Measurements from ENCODE around the gene EPB41L2. TPM values are rescaled to one million over a fixed set of nuclear protein-coding genes. Genes with fewer than 3 reads are reported as not detected.
A peak's percentile ranks its signal among the peaks of the same experiment; 100 is the strongest.

Gene EPB41L2
- total RNA-seq, 2 experiments from 2014 or later, result 9.5 to 12.3 TPM

DNA sequence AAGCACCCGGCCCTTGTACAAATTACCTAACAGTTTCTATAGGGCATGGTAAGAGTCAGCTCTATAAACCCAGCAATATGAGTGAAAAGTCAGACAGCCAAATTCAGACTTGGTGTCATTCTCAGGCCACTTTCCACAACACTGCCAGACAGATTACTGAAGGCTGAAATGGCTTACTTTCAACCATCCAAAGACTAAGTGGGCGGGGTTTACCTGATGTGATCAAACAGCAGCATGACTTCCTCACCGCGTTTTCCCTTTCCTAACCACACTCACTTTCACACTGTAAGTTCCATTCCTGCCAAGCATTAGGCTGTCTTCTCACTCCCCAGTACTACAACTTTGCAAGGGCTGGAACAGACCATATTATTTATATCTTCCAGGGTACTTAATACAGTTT, 149.9 kb downstream of the EPB41L2 start:
- no peaks in the 10 kb centered on the region for H3K27me3 ChIP-seq (ENCODE audit: control insufficient read depth in 1 of 2, insufficient read depth in 2 of 2, low read length in 2 of 2)
- DNase-seq (peak in 4 of 14 experiments; percentile 11 to 52 (median 28)), ATAC-seq (ENCODE audit: poor library complexity) (peak; percentile 54)
- ChIA-PET POLR2A (no interaction called here), CTCF (no interaction called here)
- Mint-ChIP-seq H3K36me3 (ENCODE audit: low read depth) (no peaks in the 10 kb centered on the region), H3K27me3 (no peaks in the 10 kb centered on the region), H3K4me3 (no peak overlapping the region), H3K9me3 (peaks cover 2% of the 10 kb centered on the region), H3K4me1 (ENCODE audit: low read depth) (peaks cover 12% of the 10 kb centered on the region), H3K27ac (no peak overlapping the region)
- TF ChIP-seq, protein P1, sequence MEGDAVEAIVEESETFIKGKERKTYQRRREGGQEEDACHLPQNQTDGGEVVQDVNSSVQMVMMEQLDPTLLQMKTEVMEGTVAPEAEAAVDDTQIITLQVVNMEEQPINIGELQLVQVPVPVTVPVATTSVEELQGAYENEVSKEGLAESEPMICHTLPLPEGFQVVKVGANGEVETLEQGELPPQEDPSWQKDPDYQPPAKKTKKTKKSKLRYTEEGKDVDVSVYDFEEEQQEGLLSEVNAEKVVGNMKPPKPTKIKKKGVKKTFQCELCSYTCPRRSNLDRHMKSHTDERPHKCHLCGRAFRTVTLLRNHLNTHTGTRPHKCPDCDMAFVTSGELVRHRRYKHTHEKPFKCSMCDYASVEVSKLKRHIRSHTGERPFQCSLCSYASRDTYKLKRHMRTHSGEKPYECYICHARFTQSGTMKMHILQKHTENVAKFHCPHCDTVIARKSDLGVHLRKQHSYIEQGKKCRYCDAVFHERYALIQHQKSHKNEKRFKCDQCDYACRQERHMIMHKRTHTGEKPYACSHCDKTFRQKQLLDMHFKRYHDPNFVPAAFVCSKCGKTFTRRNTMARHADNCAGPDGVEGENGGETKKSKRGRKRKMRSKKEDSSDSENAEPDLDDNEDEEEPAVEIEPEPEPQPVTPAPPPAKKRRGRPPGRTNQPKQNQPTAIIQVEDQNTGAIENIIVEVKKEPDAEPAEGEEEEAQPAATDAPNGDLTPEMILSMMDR (IDR thresholded peaks at IDR 0.05), result no peak
- no peaks in the 10 kb centered on the region for H3K36me3 ChIP-seq (ENCODE audit: insufficient read depth, low read length)
- intact Hi-C loops (cut with DNase I, micrococcal nuclease), result no loop called here
- peaks cover 4% of the 10 kb centered on the region for H3K4me1 ChIP-seq (ENCODE audit: insufficient read depth, low read length)
- H3K4me3 ChIP-seq (ENCODE audit: low read length), result no peak overlapping the region
- H3K9me3 ChIP-seq (ENCODE audit: control insufficient read depth in 1 of 2, insufficient read depth in 1 of 2, low read length in 2 of 2), result no peaks in the 10 kb centered on the region
- H3K27ac ChIP-seq (ENCODE audit: low read depth in 1 of 2, low read length in 2 of 2), result no peak overlapping the region

DNA sequence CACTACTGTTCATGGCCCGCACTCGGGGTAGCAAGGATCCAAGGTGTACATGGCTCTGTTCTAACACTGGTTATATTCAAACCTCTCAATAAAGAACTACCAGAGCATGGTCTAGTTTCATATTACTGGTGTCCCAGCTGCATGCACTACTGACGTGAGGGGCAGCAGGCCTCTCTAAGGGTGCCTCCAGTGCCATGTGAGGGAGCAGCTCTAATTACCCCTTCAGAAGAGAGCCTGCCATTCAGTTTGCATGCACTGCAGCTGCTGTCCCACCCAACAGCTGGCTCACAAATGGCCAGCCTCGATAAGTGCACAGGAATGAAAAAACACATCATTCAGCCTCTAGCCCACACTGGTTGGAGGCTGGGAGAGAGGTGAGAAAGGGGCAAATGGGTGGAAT, 150.6 kb downstream of the EPB41L2 start:
- ChIA-PET CTCF (no interaction called here), POLR2A (no interaction called here)
- no peak overlapping the region for H3K4me3 Mint-ChIP-seq
- no peak overlapping the region for H3K27ac Mint-ChIP-seq
- H3K36me3 Mint-ChIP-seq (ENCODE audit: low read depth), result no peaks in the 10 kb centered on the region
- H3K27ac ChIP-seq (ENCODE audit: low read depth in 1 of 2, low read length in 2 of 2), result no peak overlapping the region
- H3K36me3 ChIP-seq (ENCODE audit: insufficient read depth, low read length), result no peaks in the 10 kb centered on the region
- intact Hi-C loops (cut with DNase I, micrococcal nuclease), result no loop called here
- H3K27me3 ChIP-seq (ENCODE audit: control insufficient read depth in 1 of 2, insufficient read depth in 2 of 2, low read length in 2 of 2), result no peaks in the 10 kb centered on the region
- peaks cover 2% of the 10 kb centered on the region for H3K9me3 Mint-ChIP-seq
- H3K9me3 ChIP-seq (ENCODE audit: control insufficient read depth in 1 of 2, insufficient read depth in 1 of 2, low read length in 2 of 2), result no peaks in the 10 kb centered on the region
- no peaks in the 10 kb centered on the region for H3K27me3 Mint-ChIP-seq
- H3K4me3 ChIP-seq (ENCODE audit: low read length), result no peak overlapping the region
- H3K4me1 Mint-ChIP-seq (ENCODE audit: low read depth), result peaks cover 12% of the 10 kb centered on the region
- TF ChIP-seq, protein P1 (IDR thresholded peaks at IDR 0.05), result no peak
- H3K4me1 ChIP-seq (ENCODE audit: insufficient read depth, low read length), result peaks cover 4% of the 10 kb centered on the region
- DNase-seq (no peak), ATAC-seq (ENCODE audit: poor library complexity) (no peak)

DNA sequence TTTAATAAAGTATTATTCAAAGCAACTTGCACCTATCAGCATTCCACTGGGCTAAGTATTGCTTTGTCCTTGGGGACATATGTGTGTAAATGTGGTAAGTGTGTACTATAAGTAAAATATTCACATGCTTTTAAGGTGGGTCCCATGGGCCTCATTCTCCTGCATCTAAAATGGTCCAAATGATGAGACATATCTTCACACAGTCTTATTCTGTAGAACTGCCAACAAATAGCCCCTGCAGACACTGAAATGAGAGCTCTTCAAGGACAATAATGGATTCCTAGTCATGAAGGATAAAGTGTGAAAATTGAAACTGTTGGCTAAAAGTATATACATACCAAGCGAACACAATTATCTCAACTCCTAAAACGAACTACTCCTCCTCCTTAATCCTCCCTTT, 154.1 kb downstream of the EPB41L2 start:
- H3K4me1 ChIP-seq (ENCODE audit: insufficient read depth, low read length), result peaks cover 4% of the 10 kb centered on the region
- intact Hi-C loops (cut with DNase I, micrococcal nuclease), result no loop called here
- Mint-ChIP-seq H3K9me3 (no peaks in the 10 kb centered on the region), H3K27ac (no peak overlapping the region), H3K36me3 (ENCODE audit: low read depth) (no peaks in the 10 kb centered on the region), H3K4me3 (no peak overlapping the region), H3K27me3 (no peaks in the 10 kb centered on the region), H3K4me1 (ENCODE audit: low read depth) (peaks cover 12% of the 10 kb centered on the region)
- H3K27ac ChIP-seq (ENCODE audit: low read depth in 1 of 2, low read length in 2 of 2), result no peak overlapping the region
- H3K4me3 ChIP-seq (ENCODE audit: low read length), result no peak overlapping the region
- TF ChIP-seq, protein P1 (IDR thresholded peaks at IDR 0.05), result no peak
- ChIA-PET CTCF (no interaction called here), POLR2A (no interaction called here)
- ATAC-seq (ENCODE audit: poor library complexity) (no peak), DNase-seq (no peak)
- no peaks in the 10 kb centered on the region for H3K9me3 ChIP-seq (ENCODE audit: control insufficient read depth in 1 of 2, insufficient read depth in 1 of 2, low read length in 2 of 2)
- H3K36me3 ChIP-seq (ENCODE audit: insufficient read depth, low read length), result no peaks in the 10 kb centered on the region
- no peaks in the 10 kb centered on the region for H3K27me3 ChIP-seq (ENCODE audit: control insufficient read depth in 1 of 2, insufficient read depth in 2 of 2, low read length in 2 of 2)

All from CD4-positive, alpha-beta T cell (primary cell).